GM21515 (cell line): Measurements from ENCODE around the gene BCL7A.
"Not testable (repeated sequence)": the region's sequence is repeated elsewhere in the genome, so short reads cannot be mapped to it uniquely, and the experiment has no call there.

Experiments
- ATAC-seq: cut with Tn5 transposase; IDR thresholded peaks from one replicate; pipeline ENCODE4 v1.9.1; 2021; ENCODE audit not compliant: unreplicated experiment

Gene BCL7A

DNA sequence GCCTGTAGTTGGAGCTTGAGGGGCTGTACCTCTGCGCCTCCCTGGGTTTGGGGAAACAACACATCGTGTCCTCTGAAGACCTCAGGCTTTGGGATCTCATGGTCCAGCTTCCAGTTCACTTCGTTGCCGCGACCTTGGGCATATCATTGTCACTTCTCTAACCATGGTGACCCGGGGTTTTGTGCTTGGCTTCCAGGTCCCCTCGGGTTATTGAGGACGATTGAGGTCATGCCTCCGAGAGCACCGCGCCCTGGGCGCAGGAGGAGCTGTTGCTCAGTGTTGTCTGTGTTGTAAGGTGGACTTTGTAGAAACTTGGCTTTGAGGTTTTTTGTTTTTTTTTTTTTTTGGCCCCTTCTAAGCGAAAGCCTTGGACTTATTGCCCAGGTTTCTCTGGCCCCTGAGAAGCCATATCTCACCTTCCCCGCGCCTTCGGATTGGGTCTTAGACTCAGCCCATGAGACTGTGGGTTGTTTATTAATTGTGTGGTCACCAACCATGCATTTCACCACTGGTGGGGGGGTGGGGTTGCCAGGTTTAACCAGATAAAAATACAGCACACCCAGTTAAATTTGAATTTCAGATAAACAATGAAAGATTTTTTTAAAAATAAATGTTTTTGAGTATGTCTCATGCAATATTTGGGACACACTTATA is 2.6 kb downstream of the BCL7A start:
- ATAC-seq: no peak

GRCh38 chr12:122026706-122027333 is 5.1 kb downstream of the BCL7A start:
- ATAC-seq: no peak

- no peak for ATAC-seq
These were observed 6.7 kb downstream of the BCL7A start for GRCh38 chr12:122028165-122028904.

DNA sequence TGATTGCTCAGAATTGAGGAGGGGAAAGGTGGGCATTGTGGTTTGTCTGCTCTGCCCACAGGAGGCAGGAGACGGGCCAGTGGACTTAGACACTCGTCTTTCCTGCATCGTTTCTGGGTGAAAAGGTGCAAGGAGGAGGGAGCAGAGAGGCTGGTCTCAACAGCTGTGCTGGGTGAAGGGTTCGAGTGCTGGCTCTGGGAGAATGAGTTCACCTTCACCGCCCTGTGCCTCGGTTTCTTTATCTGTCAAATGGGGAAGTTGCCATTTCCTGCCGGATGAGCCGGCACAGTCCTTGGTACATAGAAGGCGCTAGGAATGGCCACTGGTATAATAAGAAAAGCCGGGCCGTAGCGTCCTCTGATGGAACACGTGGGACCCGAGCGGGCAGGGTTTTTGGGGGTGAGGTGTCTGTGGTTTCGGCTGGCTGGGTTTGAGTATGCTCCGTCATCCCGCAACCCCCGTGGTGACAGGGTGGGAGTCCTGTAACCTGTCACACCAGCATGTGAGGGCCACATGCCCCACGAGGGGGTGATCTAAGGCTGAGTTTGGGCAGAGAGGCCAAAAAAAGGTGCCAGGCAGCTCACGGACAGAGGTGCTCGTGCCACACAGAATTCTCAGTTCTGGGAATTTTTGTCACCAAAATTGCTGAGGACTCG is 7.3 kb downstream of the BCL7A start:
- ATAC-seq: no peak

- no peak for ATAC-seq
These were observed 8.1 kb downstream of the BCL7A start for GRCh38 chr12:122029620-122030423.

DNA sequence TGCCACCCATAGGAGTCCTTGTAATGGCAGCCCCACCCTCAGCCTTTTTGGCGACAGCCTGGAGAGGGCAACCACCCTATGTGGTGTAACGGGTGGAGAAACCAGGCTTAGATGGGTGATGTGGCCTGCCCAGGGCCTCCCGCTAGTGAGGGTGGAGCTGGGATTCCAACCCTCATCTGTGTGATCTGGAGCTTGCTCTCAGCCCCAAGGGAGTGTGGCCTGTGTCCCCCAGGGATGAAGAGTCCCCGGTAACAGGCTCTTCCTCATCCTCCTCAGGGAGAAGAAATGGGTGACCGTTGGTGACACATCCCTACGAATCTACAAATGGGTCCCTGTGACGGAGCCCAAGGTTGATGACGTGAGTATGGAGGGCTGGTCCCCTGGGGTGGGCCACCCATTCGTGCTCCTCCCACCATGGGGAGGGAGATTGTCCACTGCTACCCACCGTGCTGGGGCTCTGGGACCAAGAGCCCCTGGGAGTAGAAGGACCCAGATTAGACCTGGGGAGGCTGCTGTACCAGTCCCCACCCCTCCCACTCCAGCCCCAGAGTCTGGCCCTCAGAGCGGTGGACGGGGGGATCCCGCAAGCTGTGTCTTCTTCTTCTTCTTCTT is 8.8 kb downstream of the BCL7A start:
- ATAC-seq: no peak

- ATAC-seq: no peak
These were observed 9.9 kb downstream of the BCL7A start for GRCh38 chr12:122031342-122032216.

DNA sequence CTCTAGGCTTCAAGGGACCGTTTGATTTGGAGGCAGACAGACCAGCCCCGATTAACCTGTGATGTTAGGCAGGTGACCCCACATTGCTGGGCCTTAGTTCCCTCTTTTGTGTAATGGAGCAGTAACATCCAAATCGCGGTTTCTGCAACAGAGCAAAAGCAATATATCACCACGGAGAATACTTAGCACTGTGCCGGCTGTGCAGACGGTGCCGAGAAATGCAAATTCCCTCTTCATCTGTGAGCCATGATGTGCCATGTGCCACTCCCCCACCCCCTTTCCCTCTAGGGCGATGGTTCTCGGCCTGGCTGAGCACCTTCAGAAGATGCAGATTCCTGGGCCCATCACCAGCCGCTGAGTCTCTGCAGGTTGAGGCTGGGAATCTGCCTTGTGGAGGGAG is 10.9 kb downstream of the BCL7A start:
- ATAC-seq: no peak

GRCh38 chr12:122035292-122035691 is 13.6 kb downstream of the BCL7A start:
- no peak for ATAC-seq

DNA sequence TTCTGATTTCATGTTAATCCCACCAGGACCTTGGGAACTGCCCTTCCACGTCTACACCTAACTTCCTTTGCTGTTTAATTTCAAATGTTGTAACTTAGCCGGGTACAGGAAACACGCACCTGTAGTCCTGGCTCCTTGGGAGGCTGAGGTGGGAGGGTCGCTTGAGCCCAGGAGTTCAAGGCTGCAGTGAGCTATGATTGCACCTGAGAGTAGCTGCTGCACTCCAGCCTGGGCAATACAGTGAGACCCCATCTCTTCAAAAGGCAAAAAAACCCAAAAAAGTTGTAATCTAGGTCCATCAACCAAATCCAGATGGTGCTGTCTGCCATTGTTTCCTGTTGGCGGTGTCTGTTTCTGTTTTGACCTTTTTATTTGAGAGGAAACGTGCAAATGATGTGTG is 14.5 kb downstream of the BCL7A start:
- ATAC-seq: no peak

GRCh38 chr12:122040579-122041386 is 19.1 kb downstream of the BCL7A start:
- ATAC-seq: no peak

- ATAC-seq: not testable (repeated sequence)
These were observed 19.8 kb downstream of the BCL7A start for GRCh38 chr12:122041458-122041857.

GRCh38 chr12:122042910-122043309 is 21.2 kb downstream of the BCL7A start:
- no peak for ATAC-seq

GRCh38 chr12:122043476-122043875 is 21.8 kb downstream of the BCL7A start:
- no peak for ATAC-seq

DNA sequence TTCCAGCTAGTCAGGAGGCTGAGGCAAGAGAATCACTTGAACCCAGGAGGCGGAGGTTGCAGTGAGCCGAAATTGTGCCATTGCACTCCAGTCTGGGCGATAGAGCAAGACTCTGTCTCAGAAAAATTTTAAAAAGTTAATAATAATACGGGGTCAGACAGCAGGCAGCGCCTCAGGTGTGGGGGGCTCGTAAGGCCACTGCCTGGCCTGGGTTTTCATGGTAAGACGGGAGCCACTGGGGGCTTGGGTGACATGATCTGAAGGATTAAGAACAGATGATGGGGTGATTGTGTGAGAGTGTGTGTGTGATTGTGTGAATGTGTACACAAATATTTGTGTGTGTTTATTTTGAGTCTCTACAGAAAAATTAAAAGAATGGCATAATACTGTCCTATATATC is 23.6 kb downstream of the BCL7A start:
- no peak for ATAC-seq

- no peak for ATAC-seq
These were observed 24.5 kb downstream of the BCL7A start for GRCh38 chr12:122046145-122046544.

GRCh38 chr12:122048151-122048550 is 26.5 kb downstream of the BCL7A start:
- ATAC-seq: no peak

- ATAC-seq: no peak
These were observed 28.1 kb downstream of the BCL7A start for GRCh38 chr12:122049827-122050226.

DNA sequence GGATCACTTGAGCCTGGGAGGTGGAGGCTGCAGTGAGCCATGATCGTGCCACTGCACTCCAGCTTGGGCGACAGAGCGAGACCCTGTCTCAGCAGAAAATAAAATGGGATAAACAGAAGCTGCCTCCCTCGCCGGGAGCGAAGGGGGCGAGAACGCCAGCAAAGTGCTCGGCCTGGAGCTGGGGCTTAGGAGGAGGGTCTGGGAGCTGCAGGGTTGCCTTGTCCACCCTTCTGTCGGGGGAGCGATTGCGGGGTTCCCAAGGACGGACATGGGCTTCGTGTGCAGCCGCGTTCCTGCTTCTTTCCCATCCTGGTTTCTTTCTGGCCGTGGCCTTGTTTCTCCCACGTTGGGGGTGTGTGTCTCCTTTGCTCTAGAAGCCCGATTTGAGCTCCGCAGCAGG is 29.0 kb downstream of the BCL7A start:
- ATAC-seq: no peak
